ENCODE data around the gene IQGAP2. TPM values are rescaled to one million over a fixed set of nuclear protein-coding genes. Genes with fewer than 3 reads are reported as not detected.
"Not testable (repeated sequence)": the region's sequence is repeated elsewhere in the genome, so short reads cannot be mapped to it uniquely, and the experiment has no call there.

Gene IQGAP2
- total and polyA plus RNA-seq, 9 of the 15 experiments (the other 6 are each of a cell fraction or from before 2014, with no cell fraction given): 8.7 to 23.2 (median 17.4) TPM

DNA sequence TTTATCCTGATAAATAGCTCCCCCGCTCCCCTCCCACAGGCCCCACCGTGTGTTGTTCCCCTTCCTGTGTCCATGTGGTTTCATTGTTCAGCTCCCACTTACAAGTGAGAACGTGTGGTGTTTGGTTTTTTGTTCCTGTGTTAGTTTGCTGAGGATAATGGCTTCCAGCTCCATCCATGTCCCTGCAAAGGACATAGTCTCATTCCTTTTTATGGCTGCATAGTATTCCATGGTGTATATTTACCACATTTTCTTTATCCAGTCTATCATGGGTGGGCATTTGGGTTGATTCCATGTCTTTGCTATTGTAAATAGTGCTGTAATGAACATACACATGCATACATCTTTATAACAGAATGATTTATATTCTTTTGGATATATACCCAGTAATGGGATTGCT is 34.4 kb downstream of the IQGAP2 start:
- ATAC-seq; H3K4me1 ChIP-seq (replicated peaks in 1 of 2; ENCODE audit: control insufficient read depth in 2 of 2, insufficient read depth in 2 of 2, low read length in 2 of 2); CTCF ChIA-PET (ENCODE audit: low intra/inter-chr PET ratio); intact Hi-C loops (cut with micrococcal nuclease); FAIRE-seq; H3K4me3 ChIP-seq; H3K9ac ChIP-seq (ENCODE audit: insufficient read depth in 1 of 2, low read depth in 2 of 2, low read length in 2 of 2); H3K4me2 ChIP-seq (ENCODE audit: insufficient read depth, low read length); H3K9me3 ChIP-seq (replicated peaks; ENCODE audit: control insufficient read depth, insufficient read depth, low read depth, low read length); H3K9me1 ChIP-seq (ENCODE audit: control insufficient read depth, insufficient read depth, low read length); H3K36me3 ChIP-seq (ENCODE audit: control insufficient read depth, insufficient read depth, low read length); H4K20me1 ChIP-seq (replicated peaks; ENCODE audit: control insufficient read depth, insufficient read depth, low read length); BruUV-seq (replicated peaks); DNase-seq (ENCODE audit: extremely low read depth in 1 of 4, low spot score in 3 of 4); H3K79me2 ChIP-seq (ENCODE audit: control insufficient read depth, insufficient read depth, low read length); in situ Hi-C loops (cut with MboI); H3K27ac ChIP-seq (ENCODE audit: extremely low read depth, low read depth, low read length); H2AFZ ChIP-seq (ENCODE audit: low read depth, low read length); H3K27me3 ChIP-seq (ENCODE audit: control insufficient read depth in 2 of 2, insufficient read depth in 2 of 2, low read length in 2 of 2): not testable (repeated sequence)
- TF ChIP-seq BCOR (IDR thresholded peaks at IDR 0.05): 0 out of 2 replicates have a peak, but pooled peaks have one; percentile 19
- TF ChIP-seq RBM25 (IDR thresholded peaks at IDR 0.05; ENCODE audit: low read depth, low read length, severe bottlenecking): peak; percentile 14
- TF ChIP-seq ZNF146 (CRISPR knock-in tag; IDR thresholded peaks at IDR 0.05; ENCODE audit: unreplicated experiment): peak; percentile 79
- POLR2A ChIA-PET: interaction anchor here (0.5 kb wide), 1 partner anchor 98 kb away, joined by 3 read pairs; no protein-coding TSS in a partner anchor
- WGBS (ENCODE audit: insufficient coverage, low coverage, missing lambda C conversion rate): 36% methylated on average over 3 of the region's 3 CpGs

- Histone ChIP-seq H3K9me3 (replicated peaks; ENCODE audit: control insufficient read depth, insufficient read depth, low read depth, low read length) (no peaks in the 10 kb centered on the region; the same call in 1 of the 2 replicates), H4K20me1 (replicated peaks; ENCODE audit: control insufficient read depth, insufficient read depth, low read length) (no peaks in the 10 kb centered on the region), H3K4me2 (ENCODE audit: insufficient read depth, low read length) (no peak overlapping the region), H3K4me3 (no peak overlapping the region), H3K36me3 (ENCODE audit: control insufficient read depth, insufficient read depth, low read length) (no peaks in the 10 kb centered on the region), H3K27me3 (ENCODE audit: control insufficient read depth in 2 of 2, insufficient read depth in 2 of 2, low read length in 2 of 2) (no peaks in the 10 kb centered on the region), H3K27ac (ENCODE audit: extremely low read depth, low read depth, low read length) (no peak overlapping the region), H3K9ac (ENCODE audit: insufficient read depth in 1 of 2, low read depth in 2 of 2, low read length in 2 of 2) (no peak overlapping the region), H2AFZ (ENCODE audit: low read depth, low read length) (no peak overlapping the region), H3K9me1 (ENCODE audit: control insufficient read depth, insufficient read depth, low read length) (no peaks in the 10 kb centered on the region), H3K4me1 (replicated peaks in 1 of 2; ENCODE audit: control insufficient read depth in 2 of 2, insufficient read depth in 2 of 2, low read length in 2 of 2) (no peaks in the 10 kb centered on the region), H3K79me2 (ENCODE audit: control insufficient read depth, insufficient read depth, low read length) (0 out of 3 replicates have a peak, but pooled peaks cover 3% of the 10 kb centered on the region)
- DNase-seq (ENCODE audit: extremely low read depth in 1 of 4, low spot score in 3 of 4) (no peak), ATAC-seq (no peak), FAIRE-seq (no peak)
- ChIA-PET CTCF (ENCODE audit: low intra/inter-chr PET ratio) (no interaction called here), POLR2A (no interaction called here)
- TF ChIP-seq ZNF23 (CRISPR knock-in tag; IDR thresholded peaks at IDR 0.05) (no peak), ZNF780A (CRISPR knock-in tag; IDR thresholded peaks at IDR 0.05) (no peak), ETV5 (CRISPR knock-in tag; IDR thresholded peaks at IDR 0.05; ENCODE audit: low read depth) (no peak), CGGBP1 (CRISPR knock-in tag; IDR thresholded peaks at IDR 0.05) (no peak), CBX1 (IDR thresholded peaks at IDR 0.05; ENCODE audit: low read depth) (no peak)
- in situ Hi-C loops (cut with MboI) (no loop called here), intact Hi-C loops (cut with micrococcal nuclease) (no loop called here)
- BruUV-seq (replicated peaks): no TSS peak
- 0% methylated on average over 1 of the region's 1 CpG for WGBS (ENCODE audit: insufficient coverage, low coverage, missing lambda C conversion rate)
These were observed 34.9 kb downstream of the IQGAP2 start for GRCh38 chr5:76438025-76438424.
